Lower leg skin (tissue), 3 donors: ENCODE data around the gene CHST14.

Source experiments
- POLR2A ChIP-seq, 2 donors: fragments of 450-650 bp; IDR thresholded peaks; one replicate each; pipeline ENCODE4 v1.6.1; 2016 to 2017; ENCODE audit warnings: antibody characterized with exemption in 2 of 2, mild to moderate bottlenecking in 1 of 2, moderate library complexity in 1 of 2
- TF ChIP-seq, protein P1 (sequence below), 3 donors: fragments of 450-650 bp; IDR thresholded peaks; one replicate each; pipeline ENCODE4 v1.5.1; 2016; ENCODE audit warnings: antibody characterized with exemption in 3 of 3, mild to moderate bottlenecking in 3 of 3, moderate library complexity in 2 of 3

DNA sequence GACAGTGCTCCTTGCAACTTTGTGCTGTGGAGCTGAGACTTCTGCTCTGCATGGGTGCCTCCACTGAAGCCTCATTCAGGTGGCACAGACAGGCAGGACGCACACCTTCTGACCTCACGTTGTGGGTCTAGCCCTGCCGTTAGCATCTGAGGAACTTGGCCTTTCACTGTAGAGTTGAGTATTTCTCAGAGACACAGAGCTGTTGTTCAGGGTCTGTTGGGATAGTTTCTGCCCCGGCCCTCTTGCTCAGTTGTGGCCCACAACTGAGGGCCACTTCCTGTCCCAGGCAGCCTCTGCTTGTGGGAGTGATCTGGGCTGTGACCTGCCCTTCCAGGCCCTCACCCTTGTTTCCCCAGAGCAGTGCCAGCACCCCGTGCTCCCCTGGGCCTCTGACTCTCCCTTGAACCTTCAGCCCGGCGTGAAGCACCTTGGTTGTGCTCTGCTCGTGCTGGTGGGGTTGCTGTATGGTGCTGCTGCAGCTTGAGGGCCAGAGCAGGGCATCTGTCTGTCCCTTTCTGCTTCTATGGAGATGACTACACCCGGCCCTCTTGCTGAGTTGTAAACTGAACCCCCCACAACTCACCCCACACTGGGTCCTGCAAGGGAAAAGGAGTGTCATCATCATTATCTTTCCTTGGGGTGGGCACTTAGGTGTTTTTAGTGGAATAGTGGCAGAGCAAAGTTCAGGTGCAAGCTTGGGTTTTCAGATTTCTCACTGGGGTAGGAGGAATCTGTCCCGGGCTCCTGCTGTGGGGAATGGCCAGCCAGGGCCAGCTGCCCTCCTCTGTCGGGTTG lies 18.3 kb upstream of the CHST14 start:
- TF ChIP-seq, protein P1, sequence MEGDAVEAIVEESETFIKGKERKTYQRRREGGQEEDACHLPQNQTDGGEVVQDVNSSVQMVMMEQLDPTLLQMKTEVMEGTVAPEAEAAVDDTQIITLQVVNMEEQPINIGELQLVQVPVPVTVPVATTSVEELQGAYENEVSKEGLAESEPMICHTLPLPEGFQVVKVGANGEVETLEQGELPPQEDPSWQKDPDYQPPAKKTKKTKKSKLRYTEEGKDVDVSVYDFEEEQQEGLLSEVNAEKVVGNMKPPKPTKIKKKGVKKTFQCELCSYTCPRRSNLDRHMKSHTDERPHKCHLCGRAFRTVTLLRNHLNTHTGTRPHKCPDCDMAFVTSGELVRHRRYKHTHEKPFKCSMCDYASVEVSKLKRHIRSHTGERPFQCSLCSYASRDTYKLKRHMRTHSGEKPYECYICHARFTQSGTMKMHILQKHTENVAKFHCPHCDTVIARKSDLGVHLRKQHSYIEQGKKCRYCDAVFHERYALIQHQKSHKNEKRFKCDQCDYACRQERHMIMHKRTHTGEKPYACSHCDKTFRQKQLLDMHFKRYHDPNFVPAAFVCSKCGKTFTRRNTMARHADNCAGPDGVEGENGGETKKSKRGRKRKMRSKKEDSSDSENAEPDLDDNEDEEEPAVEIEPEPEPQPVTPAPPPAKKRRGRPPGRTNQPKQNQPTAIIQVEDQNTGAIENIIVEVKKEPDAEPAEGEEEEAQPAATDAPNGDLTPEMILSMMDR (IDR thresholded peaks at IDR 0.05), result no peak
- TF ChIP-seq POLR2A (IDR thresholded peaks at IDR 0.05), result no peak
